GM12878 (cell line): Measurements from ENCODE around the gene KAT2A. TPM values are rescaled to one million over a fixed set of nuclear protein-coding genes. Genes with fewer than 3 reads are reported as not detected.

Source experiments
- ATAC-seq: fragments of 200-7000 bp; cut with Tn5 transposase; 3 replicates; pipeline ENCODE4 v1.9.1; 2020; ENCODE audit warnings: mild to moderate bottlenecking, moderate library complexity
- BruUV-seq: library from RNA; stranded (reverse); fragments of 400-500 nt; replicated peaks from 2 replicates; lab custom pipeline; 2021; lab: Mats Ljungman, UMichigan
- CTCF ChIA-PET: fragments of 300-600 bp; sonication (Branson Sonifier 250); formaldehyde crosslinking; extraction: SDS; loops from one replicate; lab custom pipeline; 2021; ENCODE audit warnings: inconsistent platforms; lab: Yijun Ruan, JAX
- POLR2A ChIA-PET: fragments of 350-600 bp; formaldehyde crosslinking; extraction: SDS; loops from one replicate; lab custom pipeline; 2021; ENCODE audit warnings: inconsistent platforms; lab: Charles Lee
- RAD21 ChIA-PET: fragments of 300-600 bp; sonication (Branson Sonifier 250); formaldehyde crosslinking; loops from one replicate; lab custom pipeline; 2023; ENCODE audit warnings: antibody characterized with exemption; ENCODE audit not compliant: unreplicated experiment; lab: Charles Lee
- SMC1A ChIA-PET: fragments of 300-600 bp; sonication (Branson Sonifier 250); formaldehyde crosslinking; loops from one replicate; lab custom pipeline; 2023; ENCODE audit not compliant: unreplicated experiment, uncharacterized antibody; lab: Charles Lee
- DNase-seq: peaks from one replicate; pipeline ENCODE4 v3.0.0-alpha.2; 2011; ENCODE audit warnings: low read depth, low spot score
- FAIRE-seq: peaks from 3 replicates; lab custom pipeline; 2011; peaks lifted over from hg19 to GRCh38; lab: Jason Lieb, UNC
- H2AFZ ChIP-seq: 2 replicates; pipeline ENCODE4 v1.6.0; 2011; ENCODE audit warnings: low read depth, low read length, control low read depth; ENCODE audit not compliant: control insufficient read depth
- H3K27ac ChIP-seq: 2 replicates; pipeline ENCODE4 v1.5.1; 2011; ENCODE audit warnings: control low read depth; ENCODE audit not compliant: control insufficient read depth, insufficient read depth
- H3K27me3 ChIP-seq, 2 experiments: replicated peaks in 1 of 2; 2 replicates each; pipeline versions ENCODE4 v1.6.0 to v1.6.1; 2011; ENCODE audit warnings: low read length in 1 of 2; ENCODE audit not compliant: control insufficient read depth in 2 of 2, insufficient read depth in 2 of 2
- H3K36me3 ChIP-seq, 2 experiments: 2 replicates each; pipeline ENCODE4 v1.5.1; 2011; ENCODE audit warnings: low read length in 1 of 2; ENCODE audit not compliant: control insufficient read depth in 2 of 2, insufficient read depth in 2 of 2
- H3K4me1 ChIP-seq: 2 replicates; pipeline ENCODE4 v1.6.1; 2011; ENCODE audit warnings: mild to moderate bottlenecking, low read length, moderate library complexity, mixed read lengths; ENCODE audit not compliant: control insufficient read depth, insufficient read depth
- H3K4me2 ChIP-seq: 2 replicates; pipeline ENCODE4 v1.6.0; 2011; ENCODE audit warnings: control low read depth; ENCODE audit not compliant: control insufficient read depth, insufficient read depth
- H3K4me3 ChIP-seq: fragments of 200-600 bp; sonication (generic); 2 replicates; pipeline ENCODE4 v1.5.1; 2016
- H3K79me2 ChIP-seq: 2 replicates; pipeline ENCODE4 v1.6.0; 2011; ENCODE audit warnings: low read length; ENCODE audit not compliant: control insufficient read depth, insufficient read depth
- H3K9ac ChIP-seq: 2 replicates; pipeline ENCODE4 v1.8.0; 2011; ENCODE audit warnings: low read length, control low read depth, mixed read lengths; ENCODE audit not compliant: control insufficient read depth, insufficient read depth
- H3K9me3 ChIP-seq: replicated peaks from 3 replicates; pipeline ENCODE4 v1.5.1; 2011; ENCODE audit warnings: mild to moderate bottlenecking, low read length; ENCODE audit not compliant: control insufficient read depth, insufficient read depth
- H4K20me1 ChIP-seq: 2 replicates; pipeline ENCODE4 v1.6.0; 2011; ENCODE audit not compliant: control insufficient read depth, insufficient read depth
- MEF2A ChIP-seq: IDR thresholded peaks from 2 replicates; pipeline ENCODE4 v1.6.1; 2011; ENCODE audit warnings: low read depth, mild to moderate bottlenecking, low read length, moderate library complexity; ENCODE audit not compliant: insufficient read depth
- MTA3 ChIP-seq: IDR thresholded peaks from 2 replicates; pipeline ENCODE4 v1.6.1; 2012; ENCODE audit warnings: low read length, inconsistent platforms, borderline replicate concordance
- WGBS: methylation state at CpG from one replicate; pipeline ENCODE4 v1.1.6; 2016; ENCODE audit warnings: low lambda C conversion rate; ENCODE audit not compliant: insufficient replicate concordance, insufficient coverage; ENCODE audit errors: missing lambda C conversion rate; 5-methylcytosine and 5-hydroxymethylcytosine counted together
- in situ Hi-C: fragments of 300-500 bp; cut with MboI; formaldehyde crosslinking; loops from 9 replicates; pipeline ENCODE4 v1.14.3; 2018; ENCODE audit warnings: mixed read lengths
- intact Hi-C: fragments of 100-400 bp; cut with micrococcal nuclease; formaldehyde crosslinking; loops from one replicate; pipeline ENCODE4 v1.14.2; 2022; ENCODE audit not compliant: unreplicated experiment
- polyA plus RNA-seq, 11 experiments: library from polyadenylated mRNA; depleted of rRNA in 4 of 11; unstranded in 6 of 11; stranded (reverse) in 5 of 11; fragments of >200 nt; fragmentation: Nextera tagmentation in 4 of 11; fragmentation: Illumina TruSeq in 1 of 11; extraction: Ambion mirVana in 4 of 11; extraction: Trizol in 1 of 11; gene quantifications; 1 replicate in 1 of 11; 2 replicates in 10 of 11; pipeline versions ENCODE4 v1.2.1 to v1.2.3, GENCODE V29; 2011 to 2016; ENCODE audit warnings: inconsistent platforms in 2 of 11, missing spikeins in 2 of 11, low read depth in 1 of 11
- total RNA-seq, 4 experiments: library from RNA; depleted of rRNA in 3 of 4; stranded (reverse); fragments of >200 nt in 3 of 4; fragmentation: Illumina TruSeq in 1 of 4; extraction: Trizol in 1 of 4; gene quantifications; 2 replicates each; pipeline versions ENCODE4 v1.2.1 to v1.2.3, GENCODE V29; 2013 to 2021
- TF ChIP-seq, protein P1 (sequence below), 3 experiments: IDR thresholded peaks in 2 of 3; conservative IDR thresholded peaks in 1 of 3; 2 replicates each; pipeline ENCODE4 v1.5.1; 2011; ENCODE audit warnings: low read depth in 3 of 3, low read length in 3 of 3, mild to moderate bottlenecking in 3 of 3, control low read depth in 2 of 3, moderate library complexity in 2 of 3, inconsistent platforms in 1 of 3, mixed read lengths in 1 of 3; ENCODE audit not compliant: control insufficient read depth in 2 of 3, insufficient read depth in 1 of 3; ENCODE audit errors: extremely low read depth in 1 of 3

KAT2A gene
- total and polyA plus RNA-seq, 10 of the 15 experiments (the other 5 are each of a cell fraction or from before 2014, with no cell fraction given), result 0.85 to 47.5 (median 14.6) TPM

DNA sequence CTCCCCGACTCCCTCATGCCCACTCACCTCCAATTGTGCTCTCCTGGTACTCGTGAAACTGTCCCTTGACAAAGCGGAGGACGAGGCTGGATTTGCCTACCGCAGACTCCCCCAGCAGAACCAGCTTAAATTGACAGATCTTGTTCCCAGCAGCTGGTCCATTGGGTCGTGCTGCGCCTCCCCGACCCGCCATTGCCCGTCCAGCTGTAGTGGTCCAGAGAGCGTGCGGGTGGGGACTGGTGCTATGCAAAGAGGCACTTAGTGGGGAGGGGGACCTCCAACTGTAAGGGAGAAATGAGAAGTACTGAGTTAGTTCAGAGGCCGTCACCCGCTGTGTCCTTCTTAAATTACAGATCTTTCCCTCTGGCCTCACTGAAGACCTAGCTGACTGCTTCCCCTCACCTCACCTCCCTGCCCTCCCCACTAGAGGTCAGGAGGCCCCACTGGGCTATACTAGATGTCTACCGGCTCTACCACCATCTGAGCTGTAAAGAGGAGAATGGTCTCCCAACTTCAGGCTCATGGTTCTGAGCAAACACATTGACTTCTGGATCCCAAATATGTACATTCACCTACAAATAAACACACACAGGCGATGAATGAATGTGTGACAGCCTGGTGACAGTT, 9.3 kb upstream of the KAT2A start:
- Histone ChIP-seq H2AFZ (no peak overlapping the region), H3K27me3 (no peaks in the 10 kb centered on the region), H3K79me2 (peaks cover 22% of the 10 kb centered on the region), H3K4me3 (no peak overlapping the region), H3K4me1 (peaks cover 22% of the 10 kb centered on the region), H3K9ac (no peak overlapping the region), H3K36me3 (peaks cover 27 to 44% of the 10 kb centered on the region in 2 experiments), H3K4me2 (no peak overlapping the region), H3K9me3 (no peaks in the 10 kb centered on the region), H3K27ac (no peak overlapping the region), H4K20me1 (peaks cover 15% of the 10 kb centered on the region; the same call in 1 of the 2 replicates)
- FAIRE-seq (no peak), DNase-seq (no peak), ATAC-seq (no peak)
- ChIA-PET RAD21 (interaction anchor here (0.6 kb wide), 1 partner anchor 30 kb away, joined by 3 read pairs; no protein-coding TSS in a partner anchor), CTCF (interaction anchor here (0.6 to 4.3 kb wide), 5 partner anchors 51 to 276 kb away, joined by 3 to 31 read pairs (median 3); partner anchors contain the start of genes HCRT and KCNH4), POLR2A (interaction anchor here (1.3 to 1.9 kb wide), 2 partner anchors 24 to 51 kb away, joined by 3 to 5 read pairs; no protein-coding TSS in a partner anchor), SMC1A (interaction anchor here (0.8 to 1.8 kb wide), 4 partner anchors 10 to 80 kb away, joined by 3 to 7 read pairs (median 5); partner anchors contain the start of gene KAT2A)
- TF ChIP-seq, protein P1, sequence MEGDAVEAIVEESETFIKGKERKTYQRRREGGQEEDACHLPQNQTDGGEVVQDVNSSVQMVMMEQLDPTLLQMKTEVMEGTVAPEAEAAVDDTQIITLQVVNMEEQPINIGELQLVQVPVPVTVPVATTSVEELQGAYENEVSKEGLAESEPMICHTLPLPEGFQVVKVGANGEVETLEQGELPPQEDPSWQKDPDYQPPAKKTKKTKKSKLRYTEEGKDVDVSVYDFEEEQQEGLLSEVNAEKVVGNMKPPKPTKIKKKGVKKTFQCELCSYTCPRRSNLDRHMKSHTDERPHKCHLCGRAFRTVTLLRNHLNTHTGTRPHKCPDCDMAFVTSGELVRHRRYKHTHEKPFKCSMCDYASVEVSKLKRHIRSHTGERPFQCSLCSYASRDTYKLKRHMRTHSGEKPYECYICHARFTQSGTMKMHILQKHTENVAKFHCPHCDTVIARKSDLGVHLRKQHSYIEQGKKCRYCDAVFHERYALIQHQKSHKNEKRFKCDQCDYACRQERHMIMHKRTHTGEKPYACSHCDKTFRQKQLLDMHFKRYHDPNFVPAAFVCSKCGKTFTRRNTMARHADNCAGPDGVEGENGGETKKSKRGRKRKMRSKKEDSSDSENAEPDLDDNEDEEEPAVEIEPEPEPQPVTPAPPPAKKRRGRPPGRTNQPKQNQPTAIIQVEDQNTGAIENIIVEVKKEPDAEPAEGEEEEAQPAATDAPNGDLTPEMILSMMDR (IDR thresholded peaks at IDR 0.05 in 2 of 3, conservative IDR thresholded peaks at IDR 0.05 in 1 of 3; ENCODE audit: control insufficient read depth in 2 of 3, extremely low read depth in 1 of 3, insufficient read depth in 1 of 3, low read depth in 3 of 3, low read length in 3 of 3), result peak in 1 of 3 experiments; percentile 20; a peak in 1 of 6 replicates
- TF ChIP-seq MEF2A, result no peak
- no peak for TF ChIP-seq MTA3
- in situ Hi-C loops (no loop called here), intact Hi-C loops (no loop called here)
- BruUV-seq, result no TSS peak
- WGBS, result 100% methylated on average over 16 of the region's 16 CpGs
